Measurements from ENCODE around the gene ANKRD52. TPM values are rescaled to one million over a fixed set of nuclear protein-coding genes. Genes with fewer than 3 reads are reported as not detected.

The ANKRD52 gene
- total RNA-seq, 2 donors from 2014 or later, result 18.5 to 29.0 TPM

DNA sequence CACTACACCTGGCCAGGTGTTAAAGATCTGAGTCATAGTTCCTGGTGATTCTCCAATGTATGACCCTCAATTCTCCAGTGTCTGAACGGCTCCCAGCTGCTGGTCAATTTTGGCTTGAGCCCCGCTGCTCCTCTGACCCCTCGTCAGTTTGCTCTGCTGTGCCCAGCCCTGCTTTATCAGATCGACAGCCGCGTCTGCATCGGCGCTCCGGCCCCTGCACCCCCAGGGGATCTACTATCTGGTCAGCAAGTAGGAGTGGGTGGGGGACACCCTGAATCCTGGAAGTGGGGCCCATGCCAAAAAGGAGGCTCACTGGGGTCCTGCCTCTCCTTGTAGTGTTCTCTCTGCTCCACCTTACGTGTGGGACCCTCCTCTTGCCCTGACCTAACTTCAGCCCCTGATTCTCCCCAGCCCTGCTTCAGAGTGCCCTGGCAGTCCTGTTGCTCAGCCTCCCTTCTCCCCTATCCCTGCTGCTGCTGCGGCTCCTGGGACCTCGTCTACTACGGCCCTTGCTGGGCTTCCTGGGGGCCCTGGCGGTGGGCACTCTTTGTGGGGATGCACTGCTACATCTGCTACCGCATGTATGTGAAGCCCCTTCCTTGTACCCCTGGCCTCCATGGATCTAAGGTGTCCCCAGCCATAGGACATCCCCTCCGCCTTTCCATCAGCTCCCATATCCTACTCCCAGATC lies 23.3 kb downstream of the ANKRD52 start:
- Histone ChIP-seq H3K27me3 (replicated peaks; ENCODE audit: insufficient read depth) (no peaks in the 10 kb centered on the region), H3K27ac (no peak overlapping the region), H3K4me3 (no peak overlapping the region), H3K9me3 (no peaks in the 10 kb centered on the region), H3K4me1 (replicated peaks) (no peaks in the 10 kb centered on the region), H3K36me3 (no peaks in the 10 kb centered on the region)
- WGBS, result 71% methylated on average over 16 of the region's 16 CpGs
- intact Hi-C loops (cut with DNase I), result no loop called here
- DNase-seq (ENCODE audit: low spot score), result no peak
- TF ChIP-seq POLR2A (IDR thresholded peaks at IDR 0.05) (no peak), POLR2AphosphoS5 (IDR thresholded peaks at IDR 0.05) (no peak)
- TF ChIP-seq, protein P1, sequence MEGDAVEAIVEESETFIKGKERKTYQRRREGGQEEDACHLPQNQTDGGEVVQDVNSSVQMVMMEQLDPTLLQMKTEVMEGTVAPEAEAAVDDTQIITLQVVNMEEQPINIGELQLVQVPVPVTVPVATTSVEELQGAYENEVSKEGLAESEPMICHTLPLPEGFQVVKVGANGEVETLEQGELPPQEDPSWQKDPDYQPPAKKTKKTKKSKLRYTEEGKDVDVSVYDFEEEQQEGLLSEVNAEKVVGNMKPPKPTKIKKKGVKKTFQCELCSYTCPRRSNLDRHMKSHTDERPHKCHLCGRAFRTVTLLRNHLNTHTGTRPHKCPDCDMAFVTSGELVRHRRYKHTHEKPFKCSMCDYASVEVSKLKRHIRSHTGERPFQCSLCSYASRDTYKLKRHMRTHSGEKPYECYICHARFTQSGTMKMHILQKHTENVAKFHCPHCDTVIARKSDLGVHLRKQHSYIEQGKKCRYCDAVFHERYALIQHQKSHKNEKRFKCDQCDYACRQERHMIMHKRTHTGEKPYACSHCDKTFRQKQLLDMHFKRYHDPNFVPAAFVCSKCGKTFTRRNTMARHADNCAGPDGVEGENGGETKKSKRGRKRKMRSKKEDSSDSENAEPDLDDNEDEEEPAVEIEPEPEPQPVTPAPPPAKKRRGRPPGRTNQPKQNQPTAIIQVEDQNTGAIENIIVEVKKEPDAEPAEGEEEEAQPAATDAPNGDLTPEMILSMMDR (IDR thresholded peaks at IDR 0.05), result no peak

DNA sequence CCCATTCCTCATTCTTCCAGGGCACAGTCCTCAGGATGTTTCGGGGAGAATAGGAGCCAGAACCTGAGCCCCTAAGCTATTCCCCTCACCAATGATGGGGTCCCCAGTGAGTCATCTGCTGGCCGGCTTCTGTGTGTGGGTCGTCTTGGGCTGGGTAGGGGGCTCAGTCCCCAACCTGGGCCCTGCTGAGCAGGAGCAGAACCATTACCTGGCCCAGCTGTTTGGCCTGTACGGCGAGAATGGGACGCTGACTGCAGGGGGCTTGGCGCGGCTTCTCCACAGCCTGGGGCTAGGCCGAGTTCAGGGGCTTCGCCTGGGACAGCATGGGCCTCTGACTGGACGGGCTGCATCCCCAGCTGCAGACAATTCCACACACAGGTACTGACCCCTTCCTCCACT lies 27.0 kb downstream of the ANKRD52 start:
- Histone ChIP-seq H3K27me3 (replicated peaks; ENCODE audit: insufficient read depth) (no peaks in the 10 kb centered on the region), H3K9me3 (no peaks in the 10 kb centered on the region), H3K4me1 (replicated peaks) (no peaks in the 10 kb centered on the region), H3K27ac (no peak overlapping the region), H3K4me3 (no peak overlapping the region), H3K36me3 (no peaks in the 10 kb centered on the region)
- no peak for DNase-seq (ENCODE audit: low spot score)
- no peak for TF ChIP-seq POLR2A (IDR thresholded peaks at IDR 0.05)
- TF ChIP-seq POLR2AphosphoS5 (IDR thresholded peaks at IDR 0.05), result no peak
- TF ChIP-seq, protein P1 (IDR thresholded peaks at IDR 0.05), result no peak
- intact Hi-C loops (cut with DNase I), result no loop called here
- WGBS, result 89% methylated on average over 10 of the region's 11 CpGs

DNA sequence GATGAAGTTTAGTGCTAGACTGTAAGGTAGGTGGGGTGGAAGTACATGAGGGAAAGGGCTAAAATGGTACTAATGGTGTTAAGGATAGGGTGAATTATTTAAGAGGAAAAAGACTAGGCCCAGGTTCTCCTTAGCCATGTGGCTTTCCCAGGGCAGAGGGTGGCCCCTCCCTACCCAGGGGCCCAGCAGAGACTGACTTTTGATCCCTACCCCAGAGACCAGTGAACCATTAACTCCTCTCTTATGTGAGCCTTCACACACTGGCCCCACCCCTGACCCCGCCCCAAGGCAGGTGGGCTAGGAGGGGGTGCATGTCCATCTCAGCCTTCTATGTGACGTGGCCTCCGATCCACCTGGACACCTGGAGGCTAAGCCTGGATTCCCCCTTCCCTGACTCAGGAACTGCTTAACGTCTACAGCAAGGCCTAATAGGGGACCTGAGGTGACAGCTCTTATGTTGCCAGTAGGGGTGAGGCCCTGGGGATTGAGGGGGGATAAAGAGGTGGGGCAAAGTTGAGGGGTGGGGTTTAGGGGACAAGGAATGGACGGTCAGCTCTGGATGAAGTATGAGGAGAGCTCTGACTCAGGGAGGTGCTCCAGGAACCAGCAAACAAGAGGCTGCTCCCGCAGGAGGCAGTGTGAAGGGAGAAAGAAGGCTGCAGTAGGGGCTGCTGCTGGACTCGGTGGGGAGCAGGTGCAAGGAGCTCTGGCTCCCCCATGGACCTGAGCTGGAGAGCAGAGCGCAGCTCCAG lies 27.6 kb downstream of the ANKRD52 start:
- H3K36me3 ChIP-seq, result no peaks in the 10 kb centered on the region
- H3K27me3 ChIP-seq (replicated peaks; ENCODE audit: insufficient read depth), result no peaks in the 10 kb centered on the region
- H3K4me1 ChIP-seq (replicated peaks), result no peaks in the 10 kb centered on the region
- 65% methylated on average over 8 of the region's 8 CpGs for WGBS
- no peak for TF ChIP-seq POLR2A (IDR thresholded peaks at IDR 0.05)
- H3K4me3 ChIP-seq, result no peak overlapping the region
- intact Hi-C loops (cut with DNase I), result no loop called here
- no peak overlapping the region for H3K27ac ChIP-seq
- no peaks in the 10 kb centered on the region for H3K9me3 ChIP-seq
- no peak for DNase-seq (ENCODE audit: low spot score)

DNA sequence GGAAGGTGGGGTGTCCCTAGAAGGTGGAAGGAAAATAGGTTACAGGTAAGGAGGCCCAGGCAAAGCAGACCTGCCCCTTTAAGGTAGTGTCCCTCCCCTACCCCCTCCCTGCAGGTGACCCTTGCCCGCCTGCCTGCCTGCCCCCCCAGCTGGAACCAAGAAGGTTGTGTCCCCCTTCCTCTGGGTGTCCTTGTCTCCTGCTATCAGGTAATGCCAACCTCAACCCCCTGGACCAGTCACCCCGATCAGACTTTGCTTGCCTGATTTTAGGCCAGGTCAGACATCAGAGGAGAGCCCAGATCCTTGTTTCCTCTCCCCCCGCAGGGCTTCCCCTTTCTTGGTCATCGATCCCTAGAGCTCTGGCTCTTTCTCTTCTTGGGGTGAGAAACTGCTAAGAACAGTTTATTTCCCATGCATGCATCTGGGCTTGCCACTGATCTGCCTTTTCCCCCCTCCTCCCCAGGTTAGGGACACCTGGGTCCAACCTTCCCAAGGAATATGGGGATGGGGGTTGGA lies 28.2 kb downstream of the ANKRD52 start, which contains the start of gene SLC39A5:
Gene SLC39A5, plus strand, starts transcription at position 136 of the 516 bp plus-strand sequence. CDS start 1,224 bp downstream, outside the sequence.
- TF ChIP-seq POLR2A (IDR thresholded peaks at IDR 0.05), result no peak
- no peak for TF ChIP-seq POLR2AphosphoS5 (IDR thresholded peaks at IDR 0.05)
- Histone ChIP-seq H3K9me3 (no peaks in the 10 kb centered on the region), H3K27me3 (replicated peaks; ENCODE audit: insufficient read depth) (no peaks in the 10 kb centered on the region), H3K4me1 (replicated peaks) (no peaks in the 10 kb centered on the region), H3K36me3 (no peaks in the 10 kb centered on the region), H3K27ac (no peak within 1 kb of the TSS), H3K4me3 (no peak within 1 kb of the TSS)
- WGBS, result 72% methylated on average over 4 of the region's 4 CpGs
- intact Hi-C loops (cut with DNase I), result no loop called here
- DNase-seq (ENCODE audit: low spot score), result no peak

DNA sequence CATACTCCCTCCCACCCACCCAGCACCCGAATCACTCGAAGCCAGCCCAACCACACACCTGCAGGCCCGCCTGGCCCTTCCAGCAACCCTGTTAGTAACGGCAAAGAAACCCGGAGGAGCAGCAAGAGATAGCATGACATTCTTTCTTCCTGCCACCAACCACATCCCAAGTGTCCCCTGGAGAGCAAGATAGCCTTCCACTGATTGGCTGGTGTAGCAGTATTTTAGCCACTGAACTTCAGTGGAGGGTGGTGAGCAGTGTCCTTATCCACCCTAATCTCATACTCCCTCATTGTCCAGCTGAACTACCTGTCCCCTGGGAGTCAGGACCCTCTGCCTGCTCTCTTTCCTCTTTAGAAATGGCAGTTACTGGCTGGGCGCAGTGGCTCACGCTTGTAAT lies 29.1 kb downstream of the ANKRD52 start:
- no peak overlapping the region for H3K4me3 ChIP-seq
- no peaks in the 10 kb centered on the region for H3K4me1 ChIP-seq (replicated peaks)
- intact Hi-C loops (cut with DNase I), result no loop called here
- no peak overlapping the region for H3K27ac ChIP-seq
- 85% methylated on average over 7 of the region's 7 CpGs for WGBS
- no peaks in the 10 kb centered on the region for H3K36me3 ChIP-seq
- TF ChIP-seq POLR2AphosphoS5 (IDR thresholded peaks at IDR 0.05) (no peak), POLR2A (IDR thresholded peaks at IDR 0.05) (no peak)
- TF ChIP-seq, protein P1 (IDR thresholded peaks at IDR 0.05), result no peak
- no peaks in the 10 kb centered on the region for H3K9me3 ChIP-seq
- no peak for DNase-seq (ENCODE audit: low spot score)
- H3K27me3 ChIP-seq (replicated peaks; ENCODE audit: insufficient read depth), result no peaks in the 10 kb centered on the region
